ENCODE measurements around the gene PTPRD. TPM values are rescaled to one million over a fixed set of nuclear protein-coding genes. Genes with fewer than 3 reads are reported as not detected.

The PTPRD gene
- total and polyA plus RNA-seq, 10 donors = 0.08 to 11.7 (median 2.9) TPM

- no peak overlapping the region for H3K27ac ChIP-seq
- H3K36me3 ChIP-seq = no peaks in the 10 kb centered on the region
- H3K4me3 ChIP-seq = no peak overlapping the region
- TF ChIP-seq CTCF (IDR thresholded peaks at IDR 0.05 in 8 of 11, conservative IDR thresholded peaks at IDR 0.05 in 3 of 11) (no peak), POLR2AphosphoS5 (IDR thresholded peaks at IDR 0.05) (no peak), POLR2A (IDR thresholded peaks at IDR 0.05) (no peak)
- no peaks in the 10 kb centered on the region for H3K4me1 ChIP-seq
- WGBS, 5 donors = 57 to 82% (median 79%) methylated on average over 5 of the region's 5 CpGs
- intact Hi-C loops (cut with DNase I; ENCODE audit: low total_unique reads) = no loop called here
- no peak for DNase-seq
- no peaks in the 10 kb centered on the region for H3K27me3 ChIP-seq (replicated peaks in 1 of 7)
- H3K9me3 ChIP-seq = no peaks in the 10 kb centered on the region
These were observed 2181.9 kb downstream of the PTPRD start for GRCh38 chr9:8430945-8431344.

GRCh38 chr9:8429768-8430167, 2183.0 kb downstream of the PTPRD start:
- H3K4me3 ChIP-seq = no peak overlapping the region
- H3K27me3 ChIP-seq (replicated peaks in 1 of 7) = no peaks in the 10 kb centered on the region

GRCh38 chr9:8429157-8429556, 2183.6 kb downstream of the PTPRD start:
- Histone ChIP-seq H3K4me3 (no peak overlapping the region), H3K27ac (no peak overlapping the region), H3K27me3 (replicated peaks in 1 of 7) (no peaks in the 10 kb centered on the region), H3K4me1 (no peaks in the 10 kb centered on the region), H3K9me3 (no peaks in the 10 kb centered on the region), H3K36me3 (no peaks in the 10 kb centered on the region)
- 62 to 83% (median 67%) methylated on average over 1 of the region's 1 CpG for WGBS, 5 donors
- no peak for DNase-seq
- TF ChIP-seq CTCF (IDR thresholded peaks at IDR 0.05 in 8 of 11, conservative IDR thresholded peaks at IDR 0.05 in 3 of 11) (no peak), POLR2AphosphoS5 (IDR thresholded peaks at IDR 0.05) (no peak), POLR2A (IDR thresholded peaks at IDR 0.05) (no peak)
- intact Hi-C loops (cut with DNase I; ENCODE audit: low total_unique reads) = no loop called here

More at GRCh38 chr9:8429768-8430167, 2183.0 kb downstream of the PTPRD start:
- 77 to 88% (median 84%) methylated on average over 1 of the region's 1 CpG for WGBS, 5 donors
- DNase-seq = no peak
- Histone ChIP-seq H3K27ac (no peak overlapping the region), H3K4me1 (no peaks in the 10 kb centered on the region), H3K36me3 (no peaks in the 10 kb centered on the region), H3K9me3 (no peaks in the 10 kb centered on the region)
- TF ChIP-seq CTCF (IDR thresholded peaks at IDR 0.05 in 8 of 11, conservative IDR thresholded peaks at IDR 0.05 in 3 of 11) (no peak), POLR2AphosphoS5 (IDR thresholded peaks at IDR 0.05) (no peak), POLR2A (IDR thresholded peaks at IDR 0.05) (no peak)
- intact Hi-C loops (cut with DNase I; ENCODE audit: low total_unique reads) = no loop called here

- intact Hi-C loops (cut with DNase I; ENCODE audit: low total_unique reads) = no loop called here
- TF ChIP-seq POLR2A (IDR thresholded peaks at IDR 0.05) = no peak
- 30 to 42% (median 40%) methylated on average over 3 of the region's 3 CpGs for WGBS, 5 donors
These were observed 2184.4 kb downstream of the PTPRD start for GRCh38 chr9:8428389-8428788.

More at GRCh38 chr9:8428389-8428788, 2184.4 kb downstream of the PTPRD start:
- Histone ChIP-seq H3K36me3 (no peaks in the 10 kb centered on the region), H3K9me3 (no peaks in the 10 kb centered on the region), H3K4me3 (no peak overlapping the region), H3K27me3 (replicated peaks in 1 of 7) (no peaks in the 10 kb centered on the region), H3K4me1 (no peaks in the 10 kb centered on the region), H3K27ac (no peak overlapping the region)
- no peak for DNase-seq
